HepG2 (cell line): ENCODE data around the gene DCLRE1C. TPM values are rescaled to one million over a fixed set of nuclear protein-coding genes. Genes with fewer than 3 reads are reported as not detected.

ENCODE experiments used
- ATAC-seq: fragments of 200-7000 bp; cut with Tn5 transposase; 3 replicates; pipeline ENCODE4 v1.9.1; 2020; ENCODE audit warnings: mild to moderate bottlenecking, moderate library complexity
- BruUV-seq: library from RNA; stranded (reverse); fragments of 400-500 nt; replicated peaks from 2 replicates; lab custom pipeline; 2021; lab: Mats Ljungman, UMichigan
- CTCF ChIA-PET: fragments of 300-600 bp; formaldehyde crosslinking; extraction: SDS; loops from one replicate; lab custom pipeline; 2021; ENCODE audit warnings: low total read pairs, inconsistent platforms, low intra/inter-chr PET ratio; lab: Yijun Ruan, JAX
- POLR2A ChIA-PET: fragments of 350-600 bp; sonication (Branson Sonifier 250); formaldehyde crosslinking; loops from one replicate; lab custom pipeline; 2020; ENCODE audit warnings: antibody characterized with exemption, inconsistent platforms; lab: Yijun Ruan, JAX
- DNase-seq: peaks from one replicate; pipeline ENCODE4 v3.0.0-alpha.2; 2015; ENCODE audit warnings: low spot score
- FAIRE-seq: peaks from 3 replicates; lab custom pipeline; 2011; peaks lifted over from hg19 to GRCh38; lab: Jason Lieb, UNC
- H2AFZ ChIP-seq: one replicate; pipeline ENCODE4 v1.6.1; 2011; ENCODE audit warnings: low read length, inconsistent platforms
- H3K27ac ChIP-seq: fragments of 300-600 bp; 3 replicates; pipeline ENCODE4 v1.8.0; 2011; ENCODE audit warnings: mixed run types, mild to moderate bottlenecking, mixed read lengths, low read length, inconsistent platforms; ENCODE audit not compliant: insufficient read depth; ENCODE audit errors: extremely low read length
- H3K27me3 ChIP-seq, 2 experiments: fragments of 200-600 bp in 1 of 2; 2 replicates in 1 of 2; 3 replicates in 1 of 2; pipeline versions ENCODE4 v1.6.0 to v1.8.0; 2011; ENCODE audit warnings: low read length in 2 of 2, mild to moderate bottlenecking in 2 of 2, moderate library complexity in 2 of 2, inconsistent platforms in 1 of 2; ENCODE audit not compliant: insufficient read depth in 2 of 2, control insufficient read depth in 1 of 2
- H3K36me3 ChIP-seq, 2 experiments: fragments of 200-600 bp in 1 of 2; replicated peaks in 1 of 2; 2 replicates in 1 of 2; 3 replicates in 1 of 2; pipeline versions ENCODE4 v1.5.1 to v1.8.0; 2011; ENCODE audit warnings: low read length in 2 of 2, inconsistent platforms in 1 of 2; ENCODE audit not compliant: insufficient read depth in 2 of 2, control insufficient read depth in 1 of 2
- H3K4me1 ChIP-seq: 2 replicates; pipeline ENCODE4 v1.5.1; 2012; ENCODE audit warnings: low read length, inconsistent platforms; ENCODE audit not compliant: insufficient read depth
- H3K4me2 ChIP-seq: 2 replicates; pipeline ENCODE4 v1.6.0; 2011; ENCODE audit warnings: low read depth, low read length, inconsistent platforms
- H3K4me3 ChIP-seq, 3 experiments: fragments of 200-600 bp in 1 of 3; sonication (generic), shearing (Covaris generic) in 1 of 3; replicated peaks in 1 of 3; 2 replicates each; pipeline ENCODE4 v1.5.1; 2011 to 2016; ENCODE audit warnings: low read length in 3 of 3, inconsistent platforms in 2 of 3, low read depth in 2 of 3, mild to moderate bottlenecking in 2 of 3, control low read depth in 1 of 3, mixed read lengths in 1 of 3; ENCODE audit not compliant: insufficient read depth in 1 of 3
- H3K79me2 ChIP-seq: one replicate; pipeline ENCODE4 v1.6.1; 2011; ENCODE audit warnings: low read length, inconsistent platforms; ENCODE audit not compliant: insufficient read depth
- H3K9ac ChIP-seq: 2 replicates; pipeline ENCODE4 v1.6.0; 2011; ENCODE audit warnings: mild to moderate bottlenecking, low read depth, low read length, inconsistent platforms; ENCODE audit not compliant: insufficient read depth
- H3K9me3 ChIP-seq: 2 replicates; pipeline ENCODE4 v1.5.1; 2012; ENCODE audit warnings: mild to moderate bottlenecking, low read length
- H4K20me1 ChIP-seq: 2 replicates; pipeline ENCODE4 v1.6.0; 2011; ENCODE audit warnings: inconsistent platforms, mild to moderate bottlenecking, low read length, moderate library complexity; ENCODE audit not compliant: insufficient read depth
- ATF6 ChIP-seq: sonication (generic); formaldehyde crosslinking; conservative IDR thresholded peaks from 2 replicates; pipeline ENCODE4 v1.4.0; 2020; ENCODE audit warnings: missing genetic modification reagents
- CREB1 ChIP-seq, 2 experiments: fragments of 450-650 bp in 1 of 2; IDR thresholded peaks; 2 replicates each; pipeline ENCODE4 v1.6.1; 2016 to 2017; ENCODE audit warnings: control low read depth in 1 of 2, mild to moderate bottlenecking in 1 of 2, missing compliant biosample characterization in 1 of 2, missing genetic modification characterization in 1 of 2
- DDIT3 ChIP-seq: sonication (generic); formaldehyde crosslinking; IDR thresholded peaks from 2 replicates; pipeline ENCODE4 v1.4.0; 2020; ENCODE audit warnings: mild to moderate bottlenecking, missing genetic modification reagents
- GABPB1 ChIP-seq: IDR thresholded peaks from 2 replicates; pipeline ENCODE4 v1.6.1; 2016; ENCODE audit warnings: mild to moderate bottlenecking, missing genetic modification reagents, moderate library complexity, missing compliant biosample characterization
- PATZ1 ChIP-seq: sonication (generic); formaldehyde crosslinking; IDR thresholded peaks from 2 replicates; pipeline ENCODE4 v1.4.0; 2020; ENCODE audit warnings: missing genetic modification reagents
- SALL2 ChIP-seq: sonication (generic); formaldehyde crosslinking; IDR thresholded peaks from 2 replicates; pipeline ENCODE4 v1.8.1; 2023; ENCODE audit warnings: mild to moderate bottlenecking, missing genetic modification reagents, inconsistent platforms
- THRA ChIP-seq: sonication (generic); formaldehyde crosslinking; IDR thresholded peaks from 2 replicates; pipeline ENCODE4 v1.4.0; 2020; ENCODE audit warnings: missing genetic modification reagents, borderline replicate concordance
- ZNF136 ChIP-seq: sonication (generic); formaldehyde crosslinking; IDR thresholded peaks from 2 replicates; pipeline ENCODE4 v1.8.1; 2022; ENCODE audit warnings: low read depth, mild to moderate bottlenecking, moderate library complexity, missing genetic modification reagents
- ZNF329 ChIP-seq: sonication (generic); formaldehyde crosslinking; IDR thresholded peaks from 2 replicates; pipeline ENCODE4 v1.9.0; 2021; ENCODE audit warnings: low read depth, mild to moderate bottlenecking, missing genetic modification reagents
- ZNF343 ChIP-seq: sonication (generic); formaldehyde crosslinking; IDR thresholded peaks from 2 replicates; pipeline ENCODE4 v1.4.0; 2020; ENCODE audit warnings: mild to moderate bottlenecking, missing genetic modification reagents
- ZNF547 ChIP-seq: sonication (generic); formaldehyde crosslinking; IDR thresholded peaks from 2 replicates; pipeline ENCODE4 v1.5.1; 2020; ENCODE audit warnings: mild to moderate bottlenecking, missing genetic modification reagents
- ZNF577 ChIP-seq: sonication (generic); formaldehyde crosslinking; IDR thresholded peaks from 2 replicates; pipeline ENCODE4 v1.4.0; 2020; ENCODE audit warnings: mild to moderate bottlenecking, low read depth, missing genetic modification reagents, borderline replicate concordance
- ZNF704 ChIP-seq: sonication (generic); formaldehyde crosslinking; IDR thresholded peaks from 2 replicates; pipeline ENCODE4 v1.8.1; 2023; ENCODE audit warnings: mild to moderate bottlenecking, inconsistent platforms, moderate library complexity, missing genetic modification reagents, borderline replicate concordance
- ZNF782 ChIP-seq: sonication (generic); formaldehyde crosslinking; IDR thresholded peaks from 2 replicates; pipeline ENCODE4 v1.4.0; 2020; ENCODE audit warnings: missing genetic modification reagents, mild to moderate bottlenecking, borderline replicate concordance
- WGBS: methylation state at CpG from one replicate; pipeline ENCODE4 v1.1.6; 2017; ENCODE audit warnings: low lambda C conversion rate; 5-methylcytosine and 5-hydroxymethylcytosine counted together
- in situ Hi-C: cut with HindIII; loops from 2 replicates; pipeline ENCODE4 v1.10.0; 2017; ENCODE audit warnings: low pct_unique_long_range_greater_than_20kb; ENCODE audit not compliant: extremely low pct_ligation_motif_present
- intact Hi-C: fragments of 100-400 bp; cut with micrococcal nuclease; formaldehyde crosslinking; loops from one replicate; pipeline ENCODE4 v1.10.0; 2022; ENCODE audit not compliant: unreplicated experiment
- polyA plus RNA-seq, 8 experiments: library from polyadenylated mRNA; depleted of rRNA in 3 of 8; stranded (reverse) in 7 of 8; unstranded in 1 of 8; fragments of >200 nt; fragmentation: Illumina TruSeq in 4 of 8; extraction: Trizol in 4 of 8; gene quantifications; 2 replicates each; pipeline versions ENCODE4 v1.2.1 to v1.2.3, GENCODE V29; 2011 to 2016; ENCODE audit warnings: low read depth in 4 of 8, missing spikeins in 1 of 8, mixed read lengths in 1 of 8; ENCODE audit not compliant: insufficient read depth in 1 of 8
- total RNA-seq, 5 experiments: library from RNA; depleted of rRNA; stranded (reverse); fragments of >200 nt; fragmentation: Illumina TruSeq; extraction: Trizol; gene quantifications; 2 replicates each; pipeline ENCODE4 v1.2.3, GENCODE V29; 2016; ENCODE audit warnings: low read depth in 1 of 5

DCLRE1C gene
- total and polyA plus RNA-seq, 2 of the 13 experiments (the other 11 are each of a cell fraction or from before 2014, with no cell fraction given): 3.0 to 10.3 TPM

GRCh38 chr10:14878266-14879123, 75.4 kb downstream of the DCLRE1C start, which contains the start of gene SUV39H2:
TSS of gene SUV39H2 (plus strand) at chr10:14878866. CDS start at chr10:14878889, 23 bp downstream.
- H3K36me3 ChIP-seq: no peaks in the 10 kb centered on the region
- ChIA-PET POLR2A (interaction anchor here (0.6 to 3.0 kb wide), 12 partner anchors 12 to 329 kb away, joined by 3 to 54 read pairs (median 4); partner anchors contain the start of genes CDNF, DCLRE1C, HSPA14 and MEIG1), CTCF (no interaction called here)
- peak within 1 kb of the TSS; percentile 97 for H3K27ac ChIP-seq
- H3K4me3 ChIP-seq: peak within 1 kb of the TSS; percentile 76 to 98 (median 91)
- FAIRE-seq (no peak), DNase-seq (peak; percentile 87), ATAC-seq (peak; percentile 91)
- no TSS peak for BruUV-seq
- no peak within 1 kb of the TSS for H2AFZ ChIP-seq
- peak within 1 kb of the TSS; percentile 98 for H3K9ac ChIP-seq
- in situ Hi-C loops (no loop called here), intact Hi-C loops (loop anchor here (1.0 to 10.0 kb wide), 3 partner anchors 26 to 76 kb away; partner anchors contain the start of genes DCLRE1C and MEIG1)
- no peaks in the 10 kb centered on the region for H3K9me3 ChIP-seq
- peaks cover 38% of the 10 kb centered on the region for H3K4me1 ChIP-seq
- WGBS: 1% methylated on average over 13 of the region's 102 CpGs
- no peaks in the 10 kb centered on the region; a peak in 1 of 5 replicates for H3K27me3 ChIP-seq
- peak within 1 kb of the TSS; percentile 86 for H3K4me2 ChIP-seq
- peaks cover 57% of the 10 kb centered on the region for H3K79me2 ChIP-seq
- H4K20me1 ChIP-seq: no peaks in the 10 kb centered on the region
- TF ChIP-seq ZNF547 (peak; percentile 81), DDIT3 (CRISPR knock-in tag) (no peak), ZNF343 (CRISPR knock-in tag) (0 out of 2 replicates have a peak, but pooled peaks have one; percentile 46), ATF6 (CRISPR knock-in tag) (0 out of 2 replicates have a peak, but pooled peaks have one; percentile 65), ZNF782 (peak; percentile 80), CREB1 (IDR thresholded peaks at IDR 0.05) (peak; percentile 96), CREB1 (CRISPR knock-in tag; IDR thresholded peaks at IDR 0.05) (no peak), ZNF136 (peak; percentile 80; the same call in 1 of the 2 replicates), ZNF329 (CRISPR knock-in tag) (peak; percentile 70; the same call in 1 of the 2 replicates), GABPB1 (CRISPR knock-in tag) (peak; percentile 79), ZNF577 (CRISPR knock-in tag) (no peak), PATZ1 (CRISPR knock-in tag) (peak; percentile 63), THRA (CRISPR knock-in tag) (peak; percentile 14; the same call in 1 of the 2 replicates), SALL2 (peak; percentile 89), ZNF704 (CRISPR knock-in tag) (peak; percentile 55; the same call in 1 of the 2 replicates)
